Measurements from ENCODE around the gene RPL37.

DNA sequence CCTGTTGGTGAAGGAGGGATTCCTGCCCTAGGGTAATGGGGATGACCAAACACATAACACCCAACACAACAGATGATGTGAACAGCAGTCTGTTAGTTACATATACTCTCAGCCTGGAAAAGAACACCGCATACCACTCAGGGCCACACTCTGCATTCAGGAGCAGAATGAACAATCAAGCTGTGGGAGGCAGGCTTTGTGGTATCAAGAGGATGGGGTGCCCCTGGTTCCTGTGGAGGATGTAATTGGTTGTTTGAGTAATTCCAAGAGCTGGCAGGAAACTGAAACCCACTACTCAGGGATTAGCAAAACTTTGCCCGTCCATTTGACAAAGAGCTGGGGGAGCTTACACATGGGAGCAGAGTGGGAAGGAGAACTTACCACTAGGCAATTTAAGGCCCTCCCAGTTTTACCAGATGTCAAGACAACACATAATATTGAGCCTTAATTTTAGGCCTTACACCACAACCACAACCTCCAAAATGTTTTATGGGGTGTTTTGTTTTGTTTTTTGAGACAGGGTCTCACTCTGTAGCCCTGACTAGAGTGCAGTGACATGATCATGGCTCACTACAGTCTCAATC, 21.2 kb downstream of the RPL37 start:
- TF ChIP-seq CTCF (IDR thresholded peaks at IDR 0.05; ENCODE audit: low read depth, low read length, poor library complexity, severe bottlenecking) (no peak), EZH2phosphoT487 (IDR thresholded peaks at IDR 0.05; ENCODE audit: borderline replicate concordance, low read length) (no peak)

Measured in DOHH2 (cell line).